ENCODE measurements around the gene RIC1. TPM values are rescaled to one million over a fixed set of nuclear protein-coding genes. Genes with fewer than 3 reads are reported as not detected.
A peak's percentile ranks its signal among the peaks of the same experiment; 100 is the strongest.
"Not testable (repeated sequence)": the region's sequence is repeated elsewhere in the genome, so short reads cannot be mapped to it uniquely, and the experiment has no call there.

RIC1 gene
- total RNA-seq, 1 experiment from 2014 or later: 14.7 TPM

DNA sequence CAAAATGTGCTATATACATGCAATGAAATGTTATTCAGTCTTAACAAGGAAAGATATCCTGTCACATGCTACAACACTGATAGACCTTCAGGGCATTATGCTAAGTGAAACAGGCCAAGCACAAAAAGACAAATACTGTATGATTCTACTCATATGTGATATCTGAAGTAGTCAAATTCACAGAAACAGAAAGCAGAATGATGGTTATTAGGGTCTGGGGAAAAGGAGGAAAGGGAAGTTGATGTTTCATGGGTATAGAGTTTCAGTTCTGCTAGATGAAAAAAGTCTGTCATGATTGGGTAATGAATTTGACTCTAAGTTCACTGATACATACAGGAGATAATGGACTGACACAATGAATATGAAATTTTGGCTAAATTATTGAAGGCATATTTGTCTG, 11.2 kb upstream of the RIC1 start:
- in situ Hi-C loops (cut with HindIII; ENCODE audit: low pct_unique_long_range_greater_than_20kb, low sequenced_read_pairs): no loop called here
- DNase-seq (ENCODE audit: low read depth, low spot score): peak; percentile 30

DNA sequence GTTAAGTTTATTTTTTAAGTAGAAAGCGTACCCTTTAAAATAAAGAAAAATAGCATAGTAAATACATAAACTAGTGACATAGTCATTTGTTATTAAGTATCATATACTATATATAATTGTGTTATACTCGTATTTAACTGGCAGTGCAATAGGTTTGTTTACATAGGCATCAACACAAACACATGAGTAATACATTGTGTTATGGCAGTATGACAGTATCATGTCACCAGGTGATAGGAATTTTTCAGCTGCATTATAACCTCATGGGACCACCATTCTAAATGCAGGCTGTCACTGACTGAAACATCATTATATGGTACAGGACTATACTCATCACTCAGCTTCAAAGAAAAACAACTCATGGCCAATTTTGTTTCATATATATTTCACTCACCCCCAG, 8.4 kb upstream of the RIC1 start:
- DNase-seq (ENCODE audit: low read depth, low spot score): no peak
- in situ Hi-C loops (cut with HindIII; ENCODE audit: low pct_unique_long_range_greater_than_20kb, low sequenced_read_pairs): no loop called here

DNA sequence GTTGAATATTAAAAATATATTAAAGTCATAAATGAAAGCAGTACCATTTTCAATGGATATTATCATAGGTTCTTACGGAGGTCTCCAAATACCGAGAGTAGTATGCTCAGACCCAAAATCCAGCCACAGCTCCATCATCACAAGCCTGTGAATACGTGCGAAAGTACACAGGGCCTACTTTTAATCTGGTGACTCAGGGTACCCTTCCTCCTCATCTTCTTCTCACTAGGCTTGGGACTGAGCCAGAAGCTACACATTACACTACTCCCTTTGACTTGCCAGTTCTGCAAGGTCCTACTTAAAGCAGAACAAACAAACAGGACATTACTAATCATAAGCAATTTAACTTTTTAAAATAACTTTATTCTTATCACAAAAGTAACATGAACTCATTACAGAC, 7.6 kb upstream of the RIC1 start:
- DNase-seq (ENCODE audit: low read depth, low spot score): no peak
- in situ Hi-C loops (cut with HindIII; ENCODE audit: low pct_unique_long_range_greater_than_20kb, low sequenced_read_pairs): no loop called here

DNA sequence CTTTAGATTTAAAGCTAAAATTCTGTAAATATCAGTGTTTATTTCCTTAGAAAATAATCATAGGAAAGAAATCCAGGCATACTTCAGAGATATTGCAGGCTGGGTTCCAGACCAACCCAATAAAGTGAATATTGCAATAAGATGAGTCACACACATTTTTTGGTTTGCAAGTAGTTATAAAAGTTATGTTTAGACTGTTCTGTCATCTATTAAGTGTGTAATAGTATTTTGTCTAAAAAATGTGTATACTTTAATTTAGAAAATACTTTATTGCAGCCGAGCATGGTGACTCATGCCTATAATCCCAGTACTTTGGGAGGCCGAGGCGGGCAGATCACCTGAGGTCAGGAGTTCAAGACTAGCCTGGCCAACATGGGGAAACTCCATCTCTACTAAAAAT, 6.9 kb upstream of the RIC1 start:
- in situ Hi-C loops (cut with HindIII; ENCODE audit: low pct_unique_long_range_greater_than_20kb, low sequenced_read_pairs): no loop called here
- DNase-seq (ENCODE audit: low read depth, low spot score): no peak

DNA sequence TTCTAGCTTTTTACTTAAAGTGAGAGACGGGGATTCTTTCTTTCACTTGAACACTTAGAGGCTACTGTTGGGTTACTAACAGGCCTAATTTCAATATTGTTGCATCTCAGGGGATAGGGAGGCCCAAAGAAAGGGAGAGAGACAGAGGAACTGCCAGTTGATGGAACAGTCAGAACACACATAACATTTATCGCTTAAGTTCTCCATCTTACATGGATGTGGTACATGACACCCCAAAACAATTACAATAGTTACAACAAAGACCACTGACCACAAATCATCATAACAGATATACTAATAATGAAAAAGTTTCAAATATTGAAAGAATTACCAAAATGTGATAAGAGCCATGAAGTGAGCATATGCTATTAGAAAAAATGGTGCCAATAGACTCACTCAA, 4.3 kb upstream of the RIC1 start:
- in situ Hi-C loops (cut with HindIII; ENCODE audit: low pct_unique_long_range_greater_than_20kb, low sequenced_read_pairs): no loop called here
- DNase-seq (ENCODE audit: low read depth, low spot score): no peak

DNA sequence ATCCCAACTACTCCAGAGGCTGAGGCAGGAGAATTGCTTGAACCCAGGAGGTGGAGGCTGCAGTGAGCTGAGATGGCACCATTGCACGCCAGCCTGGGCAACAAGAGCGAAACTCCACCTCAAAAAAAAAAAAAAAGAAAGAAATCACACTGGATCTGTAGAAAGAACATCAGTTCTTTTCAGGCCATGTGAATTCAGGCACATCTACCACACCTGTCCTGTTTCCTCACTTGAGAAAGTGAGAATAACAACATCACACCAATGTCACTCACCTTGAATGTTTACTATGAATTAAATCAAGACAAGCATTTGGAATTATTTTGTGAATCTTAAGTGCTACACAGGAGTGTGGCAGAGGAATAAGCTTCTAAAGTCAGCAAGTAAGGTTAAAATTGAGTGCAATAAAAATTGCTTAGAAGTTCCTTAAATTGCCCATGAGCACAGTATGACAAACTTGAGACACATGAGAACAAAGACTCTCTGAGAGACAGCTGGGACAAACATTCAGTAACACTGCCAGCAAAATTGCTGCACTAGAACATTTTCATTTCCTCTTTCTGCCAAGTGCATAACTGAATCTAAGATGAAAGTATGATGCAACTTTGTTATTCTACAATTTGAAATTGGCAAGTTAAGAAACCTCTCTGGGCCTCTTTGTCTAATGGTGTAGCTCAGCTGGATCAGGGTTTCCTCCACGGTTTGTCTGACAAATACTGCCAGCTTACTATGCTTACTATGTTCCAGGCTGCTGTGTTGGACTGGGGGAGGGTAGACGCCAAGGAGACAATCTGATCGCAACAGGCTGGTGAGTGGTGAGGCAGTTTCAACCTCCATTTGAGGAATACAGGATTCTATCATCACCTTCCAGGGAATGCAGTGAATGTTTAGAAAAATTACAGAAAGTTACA, 1.9 kb upstream of the RIC1 start:
- peak; percentile 38 for DNase-seq (ENCODE audit: low read depth, low spot score)
- in situ Hi-C loops (cut with HindIII; ENCODE audit: low pct_unique_long_range_greater_than_20kb, low sequenced_read_pairs): no loop called here

DNA sequence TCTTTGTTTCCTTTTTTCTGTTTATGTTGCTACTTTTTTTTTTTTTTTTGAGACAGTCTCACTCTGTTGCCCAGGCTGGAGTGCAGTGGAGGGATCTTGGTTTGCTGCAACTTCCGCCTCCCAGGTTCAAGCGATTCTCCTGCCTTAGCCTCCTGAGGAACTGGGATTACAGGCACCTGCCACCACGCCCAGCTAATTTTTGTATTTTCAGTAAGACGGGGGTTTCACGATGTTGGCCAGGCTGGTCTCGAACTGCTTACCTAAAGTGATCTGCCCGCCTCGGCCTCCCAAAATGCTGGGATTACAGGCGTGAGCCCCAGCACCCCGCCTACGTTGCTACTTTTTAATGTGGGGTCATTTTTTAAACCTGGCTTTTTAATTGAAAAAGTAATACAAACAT, 1.2 kb upstream of the RIC1 start:
- DNase-seq (ENCODE audit: low read depth, low spot score); in situ Hi-C loops (cut with HindIII; ENCODE audit: low pct_unique_long_range_greater_than_20kb, low sequenced_read_pairs): not testable (repeated sequence)

DNA sequence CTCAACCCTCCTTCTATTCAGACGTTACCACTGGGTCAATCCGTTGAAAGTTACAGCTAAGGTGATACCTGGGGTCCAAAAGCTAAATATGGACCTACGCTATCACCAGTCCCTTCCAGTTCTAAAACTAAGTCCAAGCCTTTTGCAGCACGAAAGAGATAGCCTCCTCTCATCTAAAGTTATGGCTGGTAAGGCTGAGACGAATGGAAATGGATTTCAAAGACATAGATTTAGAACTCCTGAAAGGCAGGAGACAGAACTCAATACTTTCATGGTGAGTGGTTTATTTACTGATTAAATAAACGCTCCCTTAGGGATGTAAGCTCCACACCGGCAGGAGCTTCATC, 751 bp upstream of the RIC1 start:
- no peak for DNase-seq (ENCODE audit: low read depth, low spot score)
- in situ Hi-C loops (cut with HindIII; ENCODE audit: low pct_unique_long_range_greater_than_20kb, low sequenced_read_pairs): no loop called here

DNA sequence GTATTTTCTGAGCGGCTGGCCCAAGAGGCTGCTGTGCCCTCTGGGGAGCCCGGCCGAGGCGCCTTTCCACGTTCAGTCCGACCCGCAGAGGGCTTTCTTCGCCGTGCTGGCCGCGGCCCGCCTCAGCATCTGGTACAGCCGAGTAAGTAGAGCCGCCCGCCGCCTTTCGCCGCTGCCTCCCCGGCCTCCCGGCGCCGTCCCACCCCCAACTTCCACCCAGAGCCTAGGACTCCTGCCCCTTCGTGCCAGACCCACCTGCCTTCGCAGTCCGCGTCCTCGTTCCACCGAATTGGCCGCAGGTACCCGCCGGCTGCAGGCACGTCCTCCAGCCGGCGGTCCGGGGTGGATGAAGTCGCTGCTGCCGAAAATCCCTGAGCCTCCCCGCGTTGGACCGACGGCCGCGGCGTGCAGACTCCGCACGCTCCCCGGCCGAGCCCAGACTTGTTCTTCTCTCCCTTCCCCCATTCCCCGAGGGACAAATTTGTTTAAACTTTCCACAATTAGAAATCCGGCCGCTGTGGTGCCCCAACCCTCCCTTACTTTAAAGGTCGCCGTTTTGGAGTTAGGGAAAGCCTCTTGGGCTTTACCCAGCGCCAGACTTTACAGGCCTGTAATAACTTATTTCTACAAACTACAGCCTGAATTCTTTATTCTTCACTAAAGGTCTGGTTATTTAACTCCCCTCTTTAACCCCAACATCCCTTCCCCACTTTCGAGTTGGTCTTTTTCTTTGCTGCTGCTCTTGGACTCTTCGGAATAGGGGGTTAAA, 589 bp downstream of the RIC1 start:
- DNase-seq (ENCODE audit: low read depth, low spot score): peak; percentile 33
- in situ Hi-C loops (cut with HindIII; ENCODE audit: low pct_unique_long_range_greater_than_20kb, low sequenced_read_pairs): no loop called here

DNA sequence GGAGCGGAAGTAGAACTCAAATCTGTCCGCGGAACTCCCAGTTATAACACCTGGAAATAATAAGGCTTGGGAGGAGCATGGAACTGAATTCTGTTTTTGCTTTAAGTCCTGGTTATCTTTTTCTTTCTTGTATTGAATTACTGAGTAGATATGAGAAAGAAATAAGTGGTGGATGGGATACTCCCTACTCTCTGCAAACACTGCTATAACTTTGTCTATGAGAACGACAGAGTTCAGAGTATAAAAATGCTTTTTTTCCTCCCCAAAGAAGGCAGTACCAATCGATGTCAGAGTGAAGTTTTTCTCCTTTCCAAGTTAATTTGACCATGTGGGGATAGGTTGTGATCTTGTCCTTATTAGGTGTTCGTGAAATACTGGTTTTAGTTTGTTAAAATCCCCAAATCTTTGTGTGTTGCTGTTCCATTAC, 1.2 kb downstream of the RIC1 start:
- in situ Hi-C loops (cut with HindIII; ENCODE audit: low pct_unique_long_range_greater_than_20kb, low sequenced_read_pairs): no loop called here
- DNase-seq (ENCODE audit: low read depth, low spot score): peak; percentile 34

DNA sequence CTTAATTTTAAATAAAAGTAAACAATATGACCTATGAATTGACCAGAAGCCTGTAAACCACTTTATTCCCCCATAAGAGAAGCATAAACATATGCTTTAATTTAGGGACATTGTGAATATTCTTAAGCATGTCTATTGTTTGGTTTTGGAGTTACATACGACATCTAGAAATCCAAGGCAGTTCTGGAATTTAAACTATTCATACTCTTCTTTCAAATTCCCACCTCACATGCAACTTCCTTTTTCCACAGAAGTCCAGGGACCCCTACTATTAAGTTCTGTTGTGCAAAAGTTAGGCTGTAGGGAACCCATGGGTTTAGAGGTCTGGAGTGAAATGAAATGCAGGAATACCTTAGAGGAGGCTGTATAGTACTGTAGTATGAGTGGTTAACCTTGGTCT, 2.1 kb downstream of the RIC1 start:
- no peak for DNase-seq (ENCODE audit: low read depth, low spot score)
- in situ Hi-C loops (cut with HindIII; ENCODE audit: low pct_unique_long_range_greater_than_20kb, low sequenced_read_pairs): no loop called here

DNA sequence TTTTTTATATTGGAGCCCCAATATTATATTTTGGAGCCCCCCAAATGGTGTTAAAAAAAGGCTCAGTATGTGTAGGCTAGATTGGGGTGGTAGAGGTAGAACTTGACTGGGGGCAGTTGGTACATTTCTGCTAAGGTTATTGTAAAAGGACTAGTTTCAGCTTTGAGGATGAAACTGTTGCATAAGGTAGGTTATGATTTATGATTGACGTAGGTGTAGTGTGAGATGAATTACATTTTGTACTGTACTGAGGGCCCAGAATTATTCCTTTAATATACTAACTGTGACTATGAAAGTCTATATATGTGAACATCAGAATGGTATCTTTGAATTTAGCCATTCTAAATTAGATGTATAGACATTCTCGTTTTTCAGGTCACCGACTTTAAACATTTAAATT, 3.6 kb downstream of the RIC1 start:
- in situ Hi-C loops (cut with HindIII; ENCODE audit: low pct_unique_long_range_greater_than_20kb, low sequenced_read_pairs): no loop called here
- DNase-seq (ENCODE audit: low read depth, low spot score): no peak

DNA sequence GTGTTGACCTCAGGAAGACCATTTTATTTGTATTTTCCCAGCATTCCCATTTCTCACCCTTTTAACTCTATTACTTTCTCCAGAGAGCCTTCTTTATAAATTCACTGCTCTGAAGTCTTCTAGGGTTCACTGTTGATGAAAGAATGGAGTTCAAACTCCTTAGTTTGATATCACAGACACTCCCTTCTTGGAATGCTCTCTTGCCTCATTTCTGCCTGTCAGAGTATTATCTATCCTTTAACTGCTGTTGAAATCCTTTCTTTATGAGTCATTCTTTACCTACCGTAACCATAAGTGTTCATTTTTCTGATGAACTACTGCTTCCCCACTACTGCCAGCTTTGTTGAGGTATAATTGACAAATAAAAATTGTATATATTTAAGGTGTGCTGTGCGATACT, 4.3 kb downstream of the RIC1 start:
- DNase-seq (ENCODE audit: low read depth, low spot score): no peak
- in situ Hi-C loops (cut with HindIII; ENCODE audit: low pct_unique_long_range_greater_than_20kb, low sequenced_read_pairs): no loop called here

DNA sequence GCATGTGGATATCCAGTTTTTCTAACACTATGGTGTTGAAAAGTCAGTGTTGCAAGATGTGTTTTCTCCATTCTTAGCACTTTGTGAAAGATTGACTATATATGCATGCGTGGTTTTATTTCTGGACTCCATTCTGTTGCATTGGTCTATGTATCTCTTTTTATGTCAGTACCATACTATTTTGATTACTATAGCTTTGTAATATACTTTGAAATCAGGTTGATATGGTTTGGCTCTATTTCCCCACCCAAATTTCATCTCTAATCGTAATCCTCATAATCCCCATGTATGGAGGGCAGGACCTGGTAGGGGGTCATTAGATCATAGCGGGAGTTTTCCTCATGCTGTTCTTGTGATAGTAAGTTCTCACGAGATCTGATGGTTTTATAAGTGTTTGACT, 6.5 kb downstream of the RIC1 start:
- DNase-seq (ENCODE audit: low read depth, low spot score): no peak
- in situ Hi-C loops (cut with HindIII; ENCODE audit: low pct_unique_long_range_greater_than_20kb, low sequenced_read_pairs): no loop called here

DNA sequence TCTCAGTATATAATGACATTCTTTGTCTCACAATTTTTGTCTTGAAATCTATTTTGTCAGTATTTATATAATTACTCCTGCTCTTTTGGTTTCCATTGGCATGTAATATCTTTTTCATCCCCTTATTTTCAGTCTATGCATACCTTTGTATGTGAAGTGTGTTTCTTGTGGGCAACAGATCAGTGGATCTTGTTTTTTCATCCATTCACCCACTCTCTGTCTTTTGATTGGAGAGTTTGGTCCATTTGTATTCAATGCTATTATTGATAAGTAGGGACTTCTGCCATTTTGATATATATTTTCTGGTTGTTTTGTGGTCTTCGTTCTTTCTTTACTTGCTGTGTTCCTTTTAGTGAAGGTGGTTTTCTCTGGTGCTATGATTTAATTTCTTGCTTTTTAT, 10.9 kb downstream of the RIC1 start:
- in situ Hi-C loops (cut with HindIII; ENCODE audit: low pct_unique_long_range_greater_than_20kb, low sequenced_read_pairs): no loop called here
- no peak for DNase-seq (ENCODE audit: low read depth, low spot score)

DNA sequence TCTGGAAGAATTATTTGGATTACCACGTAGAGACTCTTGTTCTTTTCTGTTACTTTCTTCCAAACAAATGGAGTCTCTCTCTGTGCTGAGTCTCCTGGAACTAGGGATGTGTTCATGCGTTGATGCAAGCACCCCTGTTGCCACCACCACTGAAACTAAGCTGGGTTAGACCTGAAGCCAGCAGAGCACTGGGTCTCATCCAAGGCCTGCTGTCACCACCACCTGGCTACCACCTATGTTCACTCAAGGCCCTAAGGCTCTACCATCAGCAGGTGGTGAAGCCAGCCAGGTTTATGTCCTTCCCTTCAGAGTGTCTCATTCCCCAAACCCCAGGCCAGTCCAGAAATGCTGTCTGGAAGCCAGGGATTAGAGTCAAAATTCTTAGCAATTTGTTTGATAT, 13.3 kb downstream of the RIC1 start:
- in situ Hi-C loops (cut with HindIII; ENCODE audit: low pct_unique_long_range_greater_than_20kb, low sequenced_read_pairs): no loop called here
- no peak for DNase-seq (ENCODE audit: low read depth, low spot score)

DNA sequence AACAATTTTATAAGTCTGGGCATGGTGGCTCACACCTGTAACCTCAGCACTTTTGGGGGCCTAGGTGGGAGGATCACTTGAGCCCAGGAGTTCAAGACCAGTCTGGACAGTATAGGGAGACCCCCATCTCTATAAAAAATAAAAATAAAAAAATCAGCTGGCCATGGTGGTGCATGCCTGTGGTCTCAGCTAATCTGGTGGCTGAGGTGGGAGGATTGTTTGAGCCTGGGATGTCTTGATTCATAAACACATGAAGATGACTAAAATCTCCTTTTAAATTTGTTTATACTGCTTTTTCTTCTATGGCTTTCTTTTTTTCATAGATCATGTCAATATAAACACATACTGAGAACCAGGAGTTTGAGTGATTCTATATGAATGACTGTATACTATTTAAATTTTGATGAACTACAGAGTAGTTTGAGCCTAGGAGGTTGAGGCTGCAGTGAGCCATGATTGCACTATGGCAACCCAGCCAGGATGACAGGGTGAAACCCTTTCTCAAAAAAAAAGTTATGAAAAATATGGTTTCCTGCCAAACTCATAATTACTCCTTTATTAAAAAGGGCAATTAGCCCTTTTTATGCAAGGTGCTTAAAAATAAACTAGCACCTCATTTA, 14.2 kb downstream of the RIC1 start:
- no peak for DNase-seq (ENCODE audit: low read depth, low spot score)
- in situ Hi-C loops (cut with HindIII; ENCODE audit: low pct_unique_long_range_greater_than_20kb, low sequenced_read_pairs): no loop called here

DNA sequence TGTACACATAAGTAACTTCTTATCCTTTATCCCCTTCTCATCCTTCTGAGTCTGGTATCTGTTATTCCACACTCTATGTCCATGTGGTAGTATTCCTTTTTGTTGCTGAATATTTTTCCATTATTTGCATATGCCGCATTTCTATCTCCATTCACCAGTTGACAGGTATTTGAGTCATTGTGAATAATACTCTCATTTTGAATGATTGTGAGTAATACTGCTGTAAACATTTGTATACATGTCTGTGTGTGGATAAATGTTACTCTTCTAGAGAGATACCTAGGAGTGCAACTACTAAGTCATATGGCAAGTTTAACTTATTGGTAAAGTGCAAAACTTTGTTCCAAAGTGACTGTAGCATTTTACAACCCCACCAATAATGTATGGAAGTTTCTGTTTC, 15.6 kb downstream of the RIC1 start:
- in situ Hi-C loops (cut with HindIII; ENCODE audit: low pct_unique_long_range_greater_than_20kb, low sequenced_read_pairs): no loop called here
- no peak for DNase-seq (ENCODE audit: low read depth, low spot score)

DNA sequence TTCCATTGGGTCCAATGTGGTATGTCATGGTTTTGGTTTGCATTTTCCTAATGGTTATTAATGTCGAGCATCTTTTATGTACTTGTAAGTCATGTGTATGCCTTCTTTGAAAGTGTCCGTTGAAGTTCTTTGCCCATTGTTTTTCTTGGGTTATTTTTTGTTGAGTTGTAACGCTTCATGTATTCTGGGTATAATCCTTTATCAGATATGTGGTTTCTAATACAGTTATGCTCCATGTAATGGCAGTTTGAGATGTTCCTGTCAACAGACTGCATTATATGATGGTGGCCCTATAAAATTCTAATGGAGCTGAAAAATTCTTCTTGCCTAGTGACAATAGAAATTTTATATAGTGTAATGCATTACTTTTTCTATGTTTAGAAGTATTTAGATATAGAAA, 17.2 kb downstream of the RIC1 start:
- DNase-seq (ENCODE audit: low read depth, low spot score): no peak
- in situ Hi-C loops (cut with HindIII; ENCODE audit: low pct_unique_long_range_greater_than_20kb, low sequenced_read_pairs): no loop called here
